Prostate gland (tissue), 2 donors: Measurements from ENCODE around the gene CC2D2B. TPM values are rescaled to one million over a fixed set of nuclear protein-coding genes. Genes with fewer than 3 reads are reported as not detected.

Experiments used
- DNase-seq: peaks from one replicate; pipeline ENCODE4 v3.0.0-alpha.2; 2019; ENCODE audit warnings: low spot score
- H3K27ac ChIP-seq, 2 donors: fragments of 200-600 bp; sonication (generic); 2 replicates each; pipeline ENCODE4 v1.5.1; 2017 to 2019
- H3K27me3 ChIP-seq: fragments of 200-600 bp; sonication (generic); replicated peaks from 2 replicates; pipeline ENCODE4 v1.5.1; 2019; ENCODE audit not compliant: insufficient read depth
- H3K36me3 ChIP-seq, 2 donors: fragments of 200-600 bp; sonication (generic); 1 replicate in 1 of 2; 2 replicates in 1 of 2; pipeline versions ENCODE4 v1.5.1 to v1.8.1; 2017 to 2019
- H3K4me1 ChIP-seq: fragments of 200-600 bp; sonication (generic); replicated peaks from 2 replicates; pipeline ENCODE4 v1.5.1; 2019
- H3K4me3 ChIP-seq, 2 donors: fragments of 200-600 bp; sonication (generic); 2 replicates each; pipeline ENCODE4 v1.5.1; 2017 to 2019
- H3K9me3 ChIP-seq: fragments of 200-600 bp; sonication (generic); 2 replicates; pipeline ENCODE4 v1.5.1; 2017
- POLR2A ChIP-seq: fragments of 450-650 bp; IDR thresholded peaks from one replicate; pipeline ENCODE4 v1.6.1; 2016; ENCODE audit warnings: antibody characterized with exemption, mild to moderate bottlenecking
- POLR2AphosphoS5 ChIP-seq: sonication (generic); formaldehyde crosslinking; IDR thresholded peaks from one replicate; pipeline ENCODE4 v1.6.1; 2017; ENCODE audit warnings: antibody characterized with exemption
- WGBS: methylation state at CpG from one replicate; pipeline ENCODE4 v1.1.5; 2018; 5-methylcytosine and 5-hydroxymethylcytosine counted together
- intact Hi-C: fragments of 100-400 bp; cut with DNase I; formaldehyde crosslinking; loops from one replicate; pipeline ENCODE4 v1.14.2; 2022
- total RNA-seq, 2 donors: library from RNA; depleted of rRNA; stranded (reverse); fragments of >200 nt; gene quantifications; one replicate each; pipeline ENCODE4 v1.1.0, GENCODE V29; 2016
- TF ChIP-seq, protein P1 (sequence below), 4 experiments: fragments of 200-600 bp in 2 of 4; fragments of 450-650 bp in 2 of 4; sonication (generic) in 2 of 4; IDR thresholded peaks; 1 replicate in 3 of 4; 2 replicates in 1 of 4; pipeline ENCODE4 v1.5.1; 2016 to 2019; ENCODE audit warnings: antibody characterized with exemption in 4 of 4, mild to moderate bottlenecking in 2 of 4, moderate library complexity in 2 of 4

Gene CC2D2B
- total RNA-seq, 2 donors from 2014 or later, result 2.6 to 4.9 TPM

- no peak for DNase-seq
- Histone ChIP-seq H3K27me3 (no peaks in the 10 kb centered on the region), H3K36me3 (no peaks in the 10 kb centered on the region), H3K4me3 (no peak overlapping the region), H3K9me3 (no peaks in the 10 kb centered on the region), H3K27ac (no peak overlapping the region), H3K4me1 (no peaks in the 10 kb centered on the region)
- intact Hi-C loops, result loop anchor here (1.0 kb wide), 1 partner anchor 172 kb away; no protein-coding TSS in a partner anchor
- TF ChIP-seq POLR2AphosphoS5, result no peak
- TF ChIP-seq, protein P1, sequence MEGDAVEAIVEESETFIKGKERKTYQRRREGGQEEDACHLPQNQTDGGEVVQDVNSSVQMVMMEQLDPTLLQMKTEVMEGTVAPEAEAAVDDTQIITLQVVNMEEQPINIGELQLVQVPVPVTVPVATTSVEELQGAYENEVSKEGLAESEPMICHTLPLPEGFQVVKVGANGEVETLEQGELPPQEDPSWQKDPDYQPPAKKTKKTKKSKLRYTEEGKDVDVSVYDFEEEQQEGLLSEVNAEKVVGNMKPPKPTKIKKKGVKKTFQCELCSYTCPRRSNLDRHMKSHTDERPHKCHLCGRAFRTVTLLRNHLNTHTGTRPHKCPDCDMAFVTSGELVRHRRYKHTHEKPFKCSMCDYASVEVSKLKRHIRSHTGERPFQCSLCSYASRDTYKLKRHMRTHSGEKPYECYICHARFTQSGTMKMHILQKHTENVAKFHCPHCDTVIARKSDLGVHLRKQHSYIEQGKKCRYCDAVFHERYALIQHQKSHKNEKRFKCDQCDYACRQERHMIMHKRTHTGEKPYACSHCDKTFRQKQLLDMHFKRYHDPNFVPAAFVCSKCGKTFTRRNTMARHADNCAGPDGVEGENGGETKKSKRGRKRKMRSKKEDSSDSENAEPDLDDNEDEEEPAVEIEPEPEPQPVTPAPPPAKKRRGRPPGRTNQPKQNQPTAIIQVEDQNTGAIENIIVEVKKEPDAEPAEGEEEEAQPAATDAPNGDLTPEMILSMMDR (IDR thresholded peaks at IDR 0.05), result no peak
- no peak for TF ChIP-seq POLR2A
- WGBS, result 58% methylated on average over 6 of the region's 6 CpGs
Measured at GRCh38 chr10:95865814-95866466, 41.8 kb upstream of the CC2D2B start.

- Histone ChIP-seq H3K36me3 (no peaks in the 10 kb centered on the region), H3K27ac (no peak overlapping the region), H3K9me3 (no peaks in the 10 kb centered on the region), H3K4me3 (no peak overlapping the region), H3K4me1 (no peaks in the 10 kb centered on the region), H3K27me3 (no peaks in the 10 kb centered on the region)
- TF ChIP-seq POLR2AphosphoS5 (no peak), POLR2A (no peak)
- TF ChIP-seq, protein P1 (IDR thresholded peaks at IDR 0.05), result no peak
- 37% methylated on average over 2 of the region's 2 CpGs for WGBS
- no peak for DNase-seq
- intact Hi-C loops, result no loop called here
Measured at GRCh38 chr10:95866467-95866842, 41.3 kb upstream of the CC2D2B start.

DNA sequence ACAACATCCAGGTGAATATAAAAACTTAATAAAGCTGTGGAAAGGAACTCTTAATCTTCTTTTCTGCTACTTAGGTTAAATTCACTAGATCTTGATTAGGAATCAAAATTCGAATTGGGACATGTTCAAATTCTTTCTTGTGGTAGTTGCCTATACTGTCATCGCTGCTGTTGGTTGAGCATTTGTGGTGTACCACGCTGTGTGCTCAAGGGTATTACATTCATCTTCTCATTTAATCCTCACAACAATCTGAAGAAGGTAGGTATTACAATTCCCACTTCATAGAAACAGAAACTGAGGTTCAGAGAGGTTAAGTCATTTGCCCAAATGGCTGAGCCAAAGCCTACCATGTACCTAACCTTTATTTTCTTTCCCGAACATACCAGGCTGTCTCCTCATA is 39.9 kb upstream of the CC2D2B start:
- 87% methylated on average over 4 of the region's 4 CpGs for WGBS
- H3K9me3 ChIP-seq, result no peaks in the 10 kb centered on the region
- H3K4me3 ChIP-seq, result no peak overlapping the region
- no peak for DNase-seq
- H3K27ac ChIP-seq, result no peak overlapping the region
- no peaks in the 10 kb centered on the region for H3K36me3 ChIP-seq
- no peaks in the 10 kb centered on the region for H3K4me1 ChIP-seq
- no peaks in the 10 kb centered on the region for H3K27me3 ChIP-seq
- intact Hi-C loops, result no loop called here
- TF ChIP-seq POLR2A (no peak), POLR2AphosphoS5 (no peak)
- TF ChIP-seq, protein P1 (IDR thresholded peaks at IDR 0.05), result no peak

DNA sequence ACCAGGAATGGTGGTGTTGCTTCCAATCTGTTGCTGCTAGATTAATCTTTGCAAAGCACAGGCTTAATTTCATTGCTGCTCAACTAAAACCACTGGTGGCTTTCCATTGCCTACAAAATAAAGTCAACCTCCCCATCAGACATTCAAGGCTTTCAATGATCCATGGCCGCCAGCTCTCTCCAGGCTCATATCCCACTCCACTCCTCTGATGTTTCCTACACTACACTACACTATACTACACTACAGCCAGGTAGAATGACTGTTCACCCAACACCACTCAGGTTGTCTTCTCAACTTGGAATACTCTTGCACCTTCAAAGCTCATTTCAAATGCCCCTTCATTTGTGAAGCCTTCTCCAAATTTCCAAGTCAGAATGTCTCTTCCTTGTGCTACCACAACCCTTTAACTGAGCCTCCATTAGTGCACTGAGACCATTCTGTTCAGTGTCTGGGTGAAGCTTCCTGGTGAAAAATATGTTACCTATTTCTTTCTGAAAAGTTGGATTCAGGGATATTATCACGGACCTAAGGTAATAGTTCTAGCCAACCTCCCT is 35.5 kb upstream of the CC2D2B start:
- TF ChIP-seq POLR2A, result no peak
- TF ChIP-seq, protein P1 (IDR thresholded peaks at IDR 0.05), result no peak
- TF ChIP-seq POLR2AphosphoS5, result no peak
- H3K4me1 ChIP-seq, result no peaks in the 10 kb centered on the region
- H3K27ac ChIP-seq, result no peak overlapping the region
- DNase-seq, result no peak
- no peaks in the 10 kb centered on the region for H3K27me3 ChIP-seq
- WGBS, result 0% methylated on average over 2 of the region's 2 CpGs
- no peaks in the 10 kb centered on the region for H3K9me3 ChIP-seq
- H3K4me3 ChIP-seq, result no peak overlapping the region
- no peaks in the 10 kb centered on the region for H3K36me3 ChIP-seq
- intact Hi-C loops, result no loop called here

DNA sequence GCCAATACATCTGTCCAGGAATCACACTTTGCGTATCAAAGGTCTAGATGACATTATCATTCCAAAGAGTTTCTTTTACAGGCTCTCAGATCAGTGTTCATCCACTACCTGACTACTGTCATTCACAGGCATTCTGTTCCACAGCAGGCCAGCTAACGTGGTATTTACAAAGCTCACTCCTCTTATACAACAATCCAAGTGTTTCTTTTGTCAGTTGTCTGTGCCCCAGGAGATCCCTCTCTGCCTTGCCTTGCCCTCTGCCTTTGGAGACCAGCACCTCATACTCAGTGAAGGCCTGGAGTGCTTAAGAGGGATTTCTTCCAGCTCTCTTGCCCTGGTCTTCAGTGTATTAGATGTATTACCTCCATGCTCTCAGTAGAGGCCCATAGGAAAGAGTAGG is 34.6 kb upstream of the CC2D2B start:
- 93% methylated on average over 2 of the region's 2 CpGs for WGBS
- Histone ChIP-seq H3K27me3 (no peaks in the 10 kb centered on the region), H3K4me3 (no peak overlapping the region), H3K4me1 (no peaks in the 10 kb centered on the region), H3K36me3 (no peaks in the 10 kb centered on the region), H3K27ac (no peak overlapping the region), H3K9me3 (no peaks in the 10 kb centered on the region)
- TF ChIP-seq POLR2AphosphoS5 (no peak), POLR2A (no peak)
- TF ChIP-seq, protein P1 (IDR thresholded peaks at IDR 0.05), result no peak
- no peak for DNase-seq
- intact Hi-C loops, result no loop called here
